A549 treated with RU486 at 1 μM for 4 hours (cell line): ENCODE data around the gene GABRG2. TPM values are rescaled to one million over a fixed set of nuclear protein-coding genes. Genes with fewer than 3 reads are reported as not detected.

Source experiments
- total RNA-seq: library from RNA; stranded (reverse); fragments of 200-300 nt; extraction: Qiagen RNA extraction; gene quantifications from 5 replicates; pipeline ENCODE4 v1.2.3, GENCODE V29; 2022; ENCODE audit warnings: low read depth

GABRG2 gene
- not detected in 5 replicates for total RNA-seq

DNA sequence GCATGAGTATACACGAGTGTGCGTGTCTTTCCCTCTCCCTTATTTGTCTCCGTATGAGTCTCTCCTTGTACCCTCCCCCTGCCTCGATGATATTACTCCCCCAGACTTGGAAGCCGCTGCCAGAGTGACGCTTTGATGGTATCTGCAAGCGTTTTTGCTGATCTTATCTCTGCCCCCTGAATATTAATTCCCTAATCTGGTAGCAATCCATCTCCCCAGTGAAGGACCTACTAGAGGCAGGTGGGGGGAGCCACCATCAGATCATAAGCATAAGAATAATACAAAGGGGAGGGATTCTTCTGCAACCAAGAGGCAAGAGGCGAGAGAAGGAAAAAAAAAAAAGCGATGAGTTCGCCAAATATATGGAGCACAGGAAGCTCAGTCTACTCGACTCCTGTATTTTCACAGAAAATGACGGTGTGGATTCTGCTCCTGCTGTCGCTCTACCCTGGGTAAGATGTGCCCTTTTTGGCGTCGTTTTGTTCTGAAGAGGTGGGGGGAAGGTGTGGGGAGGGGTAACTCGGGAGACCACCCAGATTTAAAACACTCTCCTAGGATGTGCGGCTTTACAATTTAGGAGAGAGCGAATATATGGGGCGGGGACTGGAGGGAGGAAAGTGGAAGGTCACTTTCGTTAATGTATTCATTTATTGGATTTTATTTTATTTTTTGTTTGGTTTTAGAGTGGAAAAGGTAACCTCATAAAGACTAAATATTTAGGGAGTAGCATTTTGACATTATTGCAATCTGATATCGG lies at the start of gene GABRG2:
Gene GABRG2, plus strand, starts transcription at position 119 of the 757 bp plus-strand sequence. Its CDS starts 227 bp downstream, at position 346.

Other genes with a start within 250 kb of the GABRG2 start
- gene GABRA1, start 219.7 kb upstream of the GABRG2 start, total RNA-seq, result not detected in 5 replicates